Measurements from ENCODE around the gene AFP. TPM values are rescaled to one million over a fixed set of nuclear protein-coding genes. Genes with fewer than 3 reads are reported as not detected.

AFP gene
- total RNA-seq, 1 donor: not detected

DNA sequence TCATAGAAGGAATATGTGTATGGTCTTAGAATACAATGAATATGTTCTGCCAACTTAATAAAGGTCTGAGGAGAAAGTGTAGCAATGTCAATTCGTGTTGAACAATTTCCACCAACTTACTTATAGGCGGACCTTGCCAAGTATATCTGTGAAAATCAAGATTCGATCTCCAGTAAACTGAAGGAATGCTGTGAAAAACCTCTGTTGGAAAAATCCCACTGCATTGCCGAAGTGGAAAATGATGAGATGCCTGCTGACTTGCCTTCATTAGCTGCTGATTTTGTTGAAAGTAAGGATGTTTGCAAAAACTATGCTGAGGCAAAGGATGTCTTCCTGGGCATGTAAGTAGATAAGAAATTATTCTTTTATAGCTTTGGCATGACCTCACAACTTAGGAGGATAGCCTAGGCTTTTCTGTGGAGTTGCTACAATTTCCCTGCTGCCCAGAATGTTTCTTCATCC lies 22.7 kb upstream of the AFP start:
- TF ChIP-seq, protein P1, sequence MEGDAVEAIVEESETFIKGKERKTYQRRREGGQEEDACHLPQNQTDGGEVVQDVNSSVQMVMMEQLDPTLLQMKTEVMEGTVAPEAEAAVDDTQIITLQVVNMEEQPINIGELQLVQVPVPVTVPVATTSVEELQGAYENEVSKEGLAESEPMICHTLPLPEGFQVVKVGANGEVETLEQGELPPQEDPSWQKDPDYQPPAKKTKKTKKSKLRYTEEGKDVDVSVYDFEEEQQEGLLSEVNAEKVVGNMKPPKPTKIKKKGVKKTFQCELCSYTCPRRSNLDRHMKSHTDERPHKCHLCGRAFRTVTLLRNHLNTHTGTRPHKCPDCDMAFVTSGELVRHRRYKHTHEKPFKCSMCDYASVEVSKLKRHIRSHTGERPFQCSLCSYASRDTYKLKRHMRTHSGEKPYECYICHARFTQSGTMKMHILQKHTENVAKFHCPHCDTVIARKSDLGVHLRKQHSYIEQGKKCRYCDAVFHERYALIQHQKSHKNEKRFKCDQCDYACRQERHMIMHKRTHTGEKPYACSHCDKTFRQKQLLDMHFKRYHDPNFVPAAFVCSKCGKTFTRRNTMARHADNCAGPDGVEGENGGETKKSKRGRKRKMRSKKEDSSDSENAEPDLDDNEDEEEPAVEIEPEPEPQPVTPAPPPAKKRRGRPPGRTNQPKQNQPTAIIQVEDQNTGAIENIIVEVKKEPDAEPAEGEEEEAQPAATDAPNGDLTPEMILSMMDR (IDR thresholded peaks at IDR 0.05; ENCODE audit: insufficient read depth, low read depth, low read length): no peak
- DNase-seq (ENCODE audit: low read depth): no peak
- H3K4me3 ChIP-seq (ENCODE audit: low read depth, low read length): no peak overlapping the region

DNA sequence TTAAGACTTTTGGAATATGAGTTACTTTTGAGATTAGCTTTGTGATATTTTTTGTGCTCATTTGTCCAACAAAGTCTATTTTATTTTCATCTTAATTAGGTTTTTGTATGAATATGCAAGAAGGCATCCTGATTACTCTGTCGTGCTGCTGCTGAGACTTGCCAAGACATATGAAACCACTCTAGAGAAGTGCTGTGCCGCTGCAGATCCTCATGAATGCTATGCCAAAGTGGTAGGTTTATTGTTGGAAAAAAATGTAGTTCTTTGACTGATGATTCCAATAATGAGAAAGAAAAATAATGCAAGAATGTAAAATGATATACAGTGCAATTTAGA lies 21.1 kb upstream of the AFP start:
- no peak for DNase-seq (ENCODE audit: low read depth)
- no peak overlapping the region for H3K4me3 ChIP-seq (ENCODE audit: low read depth, low read length)
- TF ChIP-seq, protein P1 (IDR thresholded peaks at IDR 0.05; ENCODE audit: insufficient read depth, low read depth, low read length): no peak

DNA sequence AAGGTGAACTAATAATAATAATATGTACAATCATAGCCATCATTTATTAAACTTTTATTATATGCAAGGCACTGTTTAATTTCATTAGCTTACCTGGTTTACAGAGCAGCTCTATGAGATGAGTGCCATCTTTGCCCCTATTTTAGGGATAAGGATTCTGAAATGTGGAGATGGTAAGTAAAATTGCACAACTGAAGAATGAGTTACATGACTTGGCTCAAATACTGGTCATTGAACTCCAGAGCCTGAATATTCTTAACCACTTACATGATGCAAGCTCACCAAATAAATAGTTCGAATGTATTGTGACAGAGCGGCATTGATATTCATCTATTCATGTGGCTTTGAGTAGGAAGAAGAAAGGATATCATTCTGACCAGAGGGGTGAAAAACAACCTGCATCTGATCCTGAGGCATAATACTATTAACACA lies 20.2 kb upstream of the AFP start:
- no peak overlapping the region for H3K4me3 ChIP-seq (ENCODE audit: low read depth, low read length)
- DNase-seq (ENCODE audit: low read depth): no peak
- TF ChIP-seq, protein P1 (IDR thresholded peaks at IDR 0.05; ENCODE audit: insufficient read depth, low read depth, low read length): no peak

DNA sequence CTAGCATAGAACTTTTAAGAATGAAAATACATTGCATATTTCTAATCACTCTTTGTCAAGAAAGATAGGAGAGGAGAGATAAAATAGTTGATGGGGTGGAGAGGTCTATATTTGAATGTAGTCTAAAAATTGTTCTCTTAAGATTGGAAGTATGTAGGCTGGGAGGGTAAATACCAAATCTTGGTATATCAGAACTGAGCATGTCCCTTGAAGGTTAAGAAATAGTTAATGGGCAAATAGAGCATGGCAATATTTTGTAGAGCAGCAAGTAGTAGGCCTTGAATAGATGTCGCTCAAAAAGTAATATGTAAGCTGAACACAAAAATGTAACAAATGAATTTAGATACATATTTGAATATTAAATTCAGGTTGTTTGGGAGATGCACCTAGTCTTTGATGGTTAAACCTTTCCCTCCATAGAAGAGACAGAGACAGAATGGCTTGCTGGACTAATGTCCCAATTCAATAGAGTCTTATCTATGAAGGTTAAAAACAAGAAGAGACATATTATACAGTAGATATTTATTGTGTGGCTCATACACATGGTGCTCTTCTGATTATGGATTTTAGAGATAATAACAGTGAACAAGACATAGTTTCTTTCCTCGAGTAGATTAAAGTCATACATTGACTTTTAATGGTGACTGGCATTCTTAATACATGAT lies 19.5 kb upstream of the AFP start:
- no peak overlapping the region for H3K4me3 ChIP-seq (ENCODE audit: low read depth, low read length)
- DNase-seq (ENCODE audit: low read depth): no peak
- TF ChIP-seq, protein P1 (IDR thresholded peaks at IDR 0.05; ENCODE audit: insufficient read depth, low read depth, low read length): no peak

DNA sequence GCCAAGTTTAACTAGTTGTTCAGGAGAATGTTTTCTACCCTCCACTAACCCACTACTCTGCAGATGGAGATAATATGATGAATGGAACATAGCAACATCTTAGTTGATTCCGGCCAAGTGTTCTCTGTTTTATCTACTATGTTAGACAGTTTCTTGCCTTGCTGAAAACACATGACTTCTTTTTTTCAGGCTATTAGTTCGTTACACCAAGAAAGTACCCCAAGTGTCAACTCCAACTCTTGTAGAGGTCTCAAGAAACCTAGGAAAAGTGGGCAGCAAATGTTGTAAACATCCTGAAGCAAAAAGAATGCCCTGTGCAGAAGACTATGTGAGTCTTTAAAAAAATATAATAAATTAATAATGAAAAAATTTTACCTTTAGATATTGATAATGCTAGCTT lies 18.7 kb upstream of the AFP start:
- no peak overlapping the region for H3K4me3 ChIP-seq (ENCODE audit: low read depth, low read length)
- TF ChIP-seq, protein P1 (IDR thresholded peaks at IDR 0.05; ENCODE audit: insufficient read depth, low read depth, low read length): no peak
- DNase-seq (ENCODE audit: low read depth): no peak

DNA sequence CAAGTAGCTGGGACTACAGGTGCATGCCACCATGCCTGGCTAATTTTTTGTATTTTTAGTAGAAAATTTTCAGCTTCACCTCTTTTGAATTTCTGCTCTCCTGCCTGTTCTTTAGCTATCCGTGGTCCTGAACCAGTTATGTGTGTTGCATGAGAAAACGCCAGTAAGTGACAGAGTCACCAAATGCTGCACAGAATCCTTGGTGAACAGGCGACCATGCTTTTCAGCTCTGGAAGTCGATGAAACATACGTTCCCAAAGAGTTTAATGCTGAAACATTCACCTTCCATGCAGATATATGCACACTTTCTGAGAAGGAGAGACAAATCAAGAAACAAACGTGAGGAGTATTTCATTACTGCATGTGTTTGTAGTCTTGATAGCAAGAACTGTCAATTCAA lies 18.0 kb upstream of the AFP start:
- peak; percentile 4 for DNase-seq (ENCODE audit: low read depth)
- TF ChIP-seq, protein P1 (IDR thresholded peaks at IDR 0.05; ENCODE audit: insufficient read depth, low read depth, low read length): no peak
- H3K4me3 ChIP-seq (ENCODE audit: low read depth, low read length): no peak overlapping the region

DNA sequence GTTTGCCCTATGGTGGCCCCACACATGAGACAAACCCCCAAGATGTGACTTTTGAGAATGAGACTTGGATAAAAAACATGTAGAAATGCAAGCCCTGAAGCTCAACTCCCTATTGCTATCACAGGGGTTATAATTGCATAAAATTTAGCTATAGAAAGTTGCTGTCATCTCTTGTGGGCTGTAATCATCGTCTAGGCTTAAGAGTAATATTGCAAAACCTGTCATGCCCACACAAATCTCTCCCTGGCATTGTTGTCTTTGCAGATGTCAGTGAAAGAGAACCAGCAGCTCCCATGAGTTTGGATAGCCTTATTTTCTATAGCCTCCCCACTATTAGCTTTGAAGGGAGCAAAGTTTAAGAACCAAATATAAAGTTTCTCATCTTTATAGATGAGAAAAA lies 17.3 kb upstream of the AFP start:
- DNase-seq (ENCODE audit: low read depth): no peak
- H3K4me3 ChIP-seq (ENCODE audit: low read depth, low read length): no peak overlapping the region
- TF ChIP-seq, protein P1 (IDR thresholded peaks at IDR 0.05; ENCODE audit: insufficient read depth, low read depth, low read length): no peak
